HT1080 (cell line): ENCODE results near the gene VASN. TPM values are rescaled to one million over a fixed set of nuclear protein-coding genes. Genes with fewer than 3 reads are reported as not detected.
"Not testable (repeated sequence)": the region's sequence is repeated elsewhere in the genome, so short reads cannot be mapped to it uniquely, and the experiment has no call there.

Source experiments
- DNase-seq: peaks from one replicate; pipeline ENCODE4 v3.0.0-alpha.2; 2015; ENCODE audit warnings: low read depth
- polyA plus RNA-seq, 2 experiments: library from polyadenylated mRNA; depleted of rRNA; stranded (reverse); fragments of >200 nt; gene quantifications; 2 replicates each; pipeline ENCODE4 v1.2.3, GENCODE V29; 2015
- total RNA-seq: library from RNA; depleted of rRNA; stranded (reverse); fragments of >200 nt; shearing (Covaris generic); gene quantifications from 2 replicates; pipeline ENCODE4 v1.2.3, GENCODE V29; 2014; rRNA removed

VASN gene
- 3.4 and 4.9 TPM in 2 replicates for total RNA-seq
- polyA plus RNA-seq (2015; cell fraction: cytosol; rRNA removed), result 8.0 and 8.6 TPM in 2 replicates
- 18.8 and 27.6 TPM in 2 replicates for polyA plus RNA-seq (2015; cell fraction: nucleus; rRNA removed)

GRCh38 chr16:4371357-4372000 lies at the start of gene VASN:
VASN (plus strand) TSS chr16:4371848; CDS start chr16:4380878, 9,030 bp downstream.
- DNase-seq, result peak; percentile 41

- no peak for DNase-seq
Observed at GRCh38 chr16:4322121-4323052, 49.3 kb upstream of the VASN start.

- no peak for DNase-seq
Observed at GRCh38 chr16:4323071-4323844, 48.4 kb upstream of the VASN start.

- no peak for DNase-seq
Observed at GRCh38 chr16:4323845-4324488, 47.7 kb upstream of the VASN start.

GRCh38 chr16:4324492-4325252 lies 47.0 kb upstream of the VASN start:
- DNase-seq, result no peak

- no peak for DNase-seq
Observed at GRCh38 chr16:4325253-4325758, 46.3 kb upstream of the VASN start.

GRCh38 chr16:4327386-4328045 lies 44.1 kb upstream of the VASN start:
- DNase-seq, result no peak

- no peak for DNase-seq
Observed at GRCh38 chr16:4328046-4328781, 43.4 kb upstream of the VASN start.

- DNase-seq, result no peak
Observed at GRCh38 chr16:4328782-4329775, 42.6 kb upstream of the VASN start.

- DNase-seq, result peak; percentile 57
Observed at GRCh38 chr16:4330277-4330874, 41.3 kb upstream of the VASN start.

- no peak for DNase-seq
Observed at GRCh38 chr16:4332083-4332482, 39.6 kb upstream of the VASN start.

- DNase-seq, result no peak
Observed at GRCh38 chr16:4332623-4333307, 38.9 kb upstream of the VASN start.

- DNase-seq, result no peak
Observed at GRCh38 chr16:4333308-4333638, 38.4 kb upstream of the VASN start.

- not testable (repeated sequence) for DNase-seq
Observed at GRCh38 chr16:4333714-4334113, 37.9 kb upstream of the VASN start.

- DNase-seq, result no peak
Observed at GRCh38 chr16:4334724-4335495, 36.7 kb upstream of the VASN start.
